Heart right ventricle (tissue), 16 donors: ENCODE data around the gene ATAD3A. TPM values are rescaled to one million over a fixed set of nuclear protein-coding genes. Genes with fewer than 3 reads are reported as not detected.

Experiments
- ATAC-seq, 8 donors: fragments of 200-7000 bp; cut with Tn5 transposase; one replicate each; pipeline ENCODE4 v1.9.1; 2020; ENCODE audit warnings: mild to moderate bottlenecking in 8 of 8, moderate library complexity in 8 of 8, moderate number of reproducible peaks in 1 of 8
- DNase-seq, 2 donors: peaks; one replicate each; pipeline ENCODE4 v3.0.0-alpha.2; 2020
- H3K27ac ChIP-seq, 10 donors: fragments of 200-600 bp; sonication (generic) in 2 of 10; one replicate each; pipeline versions ENCODE4 v1.5.0 to v1.8.0; 2020 to 2022; ENCODE audit warnings: mild to moderate bottlenecking in 3 of 10
- H3K27me3 ChIP-seq, 7 donors: fragments of 200-600 bp; one replicate each; pipeline ENCODE4 v1.8.0; 2021 to 2022; ENCODE audit warnings: mild to moderate bottlenecking in 2 of 7
- H3K36me3 ChIP-seq, 9 donors: fragments of 200-600 bp; sonication (generic) in 1 of 9; one replicate each; pipeline versions ENCODE4 v1.5.0 to v1.8.0; 2020 to 2022; ENCODE audit warnings: mild to moderate bottlenecking in 2 of 9
- H3K4me1 ChIP-seq, 9 donors: fragments of 200-600 bp; sonication (generic) in 1 of 9; one replicate each; pipeline versions ENCODE4 v1.5.0 to v1.8.0; 2020 to 2022; ENCODE audit warnings: mild to moderate bottlenecking in 4 of 9
- H3K4me3 ChIP-seq, 10 donors: fragments of 200-600 bp; sonication (generic) in 2 of 10; one replicate each; pipeline versions ENCODE4 v1.5.0 to v1.8.0; 2020 to 2022; ENCODE audit warnings: mild to moderate bottlenecking in 7 of 10, moderate library complexity in 2 of 10
- H3K9me3 ChIP-seq, 11 donors: fragments of 200-600 bp in 10 of 11; sonication (generic) in 2 of 11; one replicate each; pipeline versions ENCODE4 v1.5.0 to v1.8.0; 2013 to 2022; ENCODE audit warnings: mild to moderate bottlenecking in 2 of 11, control low read depth in 1 of 11, moderate library complexity in 1 of 11
- WGBS, 2 donors: extraction: QIAGEN DNeasy Blood & Tissue Kit; methylation state at CpG; one replicate each; pipeline ENCODE4 v1.1.7; 2013; ENCODE audit warnings: inconsistent platforms in 1 of 2; 5-methylcytosine and 5-hydroxymethylcytosine counted together
- intact Hi-C, 10 donors: fragments of 100-400 bp; cut with DNase I; formaldehyde crosslinking; loops; one replicate each; pipeline versions ENCODE4 v1.11.1 to v1.14.2; 2022
- polyA plus RNA-seq, 2 donors: library from polyadenylated mRNA; stranded (reverse); fragments of 200-250 nt; gene quantifications; one replicate each; pipeline ENCODE4 v1.2.3, GENCODE V29; 2013
- total RNA-seq, 10 donors: library from RNA; stranded (reverse); fragmentation: NEBNext Ultra II Directional in 3 of 10; extraction: Animal tissue kit (Norgen Biotek cat#: 25700) in 3 of 10; gene quantifications; one replicate each; pipeline versions ENCODE4 v1.2.1 to v1.2.4, GENCODE V29; 2021 to 2023
- TF ChIP-seq, protein P1 (sequence below), 9 donors: fragments of 200-600 bp; sonication (generic) in 2 of 9; IDR thresholded peaks; one replicate each; pipeline versions ENCODE4 v1.5.0 to v1.8.0; 2021 to 2022; ENCODE audit warnings: antibody characterized with exemption in 9 of 9, mild to moderate bottlenecking in 5 of 9, moderate library complexity in 1 of 9
- donor health status: Arrhythmogenic right ventricular cardiomyopathy.
- donor health status: ischemic (EF 13 %, LVEDD 7.1; RV severe dilation, severe dysfunction).
- donor health status: healthy with polysubstance abuse.
- donor health status: DM: no; HTN: yes; CAD: no.
- donor health status: DM: no; HTN: no; CAD: no.
- donor health status: ischemic (EF 25% LVEDD 6.9; RV normal size, moderate dysfunction).
- donor health status: ischemic (EF 25% LVEDD 5.7; RV mildly dilated, moderate dysfunction).
- donor health status: healthy.
- donor health status: DM: yes; HTN: yes; CAD: no.
- donor health status: Ischemic cardiomyopathy.
- donor health status: ischemic (EF 35%, LVEDD 5.7; RV mildly dilated, moderate dysfunction).
- donor health status: nonischemic (EF 11% LVEDD 7.7; RV severe dilation, severe dysfunction).
- donor health status: DM: yes; HTN: yes; CAD: no.
- donor health status: PGD.
- donor health status: ischemic (EF 29% LVEDD 5.4; RV normal size, mild dysfunction).
- donor health status: nonischemic (EF 23%, LVEDD 6.1; RV moderate dilation, normal function).

ATAD3A gene
- total and polyA plus RNA-seq, 12 donors = 13.2 to 39.4 (median 16.0) TPM

DNA sequence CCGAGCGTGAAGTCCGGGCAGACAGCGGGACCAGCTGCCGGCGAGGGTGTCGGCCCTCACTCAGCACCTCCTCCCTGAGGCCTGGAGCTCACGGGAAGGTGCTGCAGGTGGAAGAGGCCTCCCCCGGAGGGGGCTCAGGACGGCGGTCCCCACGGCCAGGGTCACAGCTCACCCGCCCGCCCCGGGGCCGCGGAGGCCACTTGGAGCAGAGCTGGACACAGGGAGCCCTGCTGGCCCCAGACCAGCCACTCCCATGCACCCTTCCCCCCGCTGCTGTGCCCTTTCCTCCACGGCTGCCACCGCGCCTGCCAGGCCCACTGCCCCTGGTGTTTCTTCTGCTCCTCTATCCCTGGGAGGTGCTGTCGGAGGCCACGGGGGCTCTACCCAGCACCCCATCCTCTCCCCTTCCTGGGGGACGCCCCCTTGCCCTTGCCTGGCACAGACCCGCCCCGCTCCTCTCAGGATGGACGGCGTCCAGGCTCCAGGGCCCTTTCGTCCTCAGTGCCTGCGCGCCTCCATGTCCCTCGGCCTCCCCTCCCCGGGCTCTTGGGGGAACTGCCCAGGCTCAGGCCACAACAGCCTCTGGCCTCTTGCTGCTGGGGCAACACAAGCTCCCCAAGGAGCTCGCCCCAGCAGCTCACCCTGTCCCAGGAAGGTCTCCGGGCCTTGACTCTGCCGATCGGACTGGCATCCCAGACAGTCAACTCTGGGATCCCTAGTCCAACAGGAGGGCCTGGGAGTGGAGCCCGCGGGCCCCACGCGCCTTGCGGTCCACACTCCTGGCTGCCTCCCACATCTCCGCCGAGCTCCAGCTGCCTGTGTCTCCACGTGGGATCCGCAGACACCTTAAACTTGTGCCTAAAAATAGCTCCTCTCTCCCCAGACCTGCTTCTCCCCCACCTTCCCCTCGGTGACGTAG lies 24.3 kb downstream of the ATAD3A start:
- Histone ChIP-seq H3K27ac (peak overlapping the region in 1 of 10 donors; percentile 16), H3K4me1 (peaks cover 0 to 26% (median 16%) of the 10 kb centered on the region in 9 donors), H3K36me3 (peaks cover 0 to 10% (median under 1%) of the 10 kb centered on the region in 9 donors), H3K27me3 (peaks cover 0 to 14% (median 0%) of the 10 kb centered on the region in 7 donors), H3K9me3 (peaks cover 0 to 13% (median 5%) of the 10 kb centered on the region in 11 donors), H3K4me3 (no peak overlapping the region)
- intact Hi-C loops = no loop called here
- 79 to 82% methylated on average over 48 of the region's 48 CpGs for WGBS, 2 donors
- ATAC-seq = no peak
- TF ChIP-seq, protein P1, sequence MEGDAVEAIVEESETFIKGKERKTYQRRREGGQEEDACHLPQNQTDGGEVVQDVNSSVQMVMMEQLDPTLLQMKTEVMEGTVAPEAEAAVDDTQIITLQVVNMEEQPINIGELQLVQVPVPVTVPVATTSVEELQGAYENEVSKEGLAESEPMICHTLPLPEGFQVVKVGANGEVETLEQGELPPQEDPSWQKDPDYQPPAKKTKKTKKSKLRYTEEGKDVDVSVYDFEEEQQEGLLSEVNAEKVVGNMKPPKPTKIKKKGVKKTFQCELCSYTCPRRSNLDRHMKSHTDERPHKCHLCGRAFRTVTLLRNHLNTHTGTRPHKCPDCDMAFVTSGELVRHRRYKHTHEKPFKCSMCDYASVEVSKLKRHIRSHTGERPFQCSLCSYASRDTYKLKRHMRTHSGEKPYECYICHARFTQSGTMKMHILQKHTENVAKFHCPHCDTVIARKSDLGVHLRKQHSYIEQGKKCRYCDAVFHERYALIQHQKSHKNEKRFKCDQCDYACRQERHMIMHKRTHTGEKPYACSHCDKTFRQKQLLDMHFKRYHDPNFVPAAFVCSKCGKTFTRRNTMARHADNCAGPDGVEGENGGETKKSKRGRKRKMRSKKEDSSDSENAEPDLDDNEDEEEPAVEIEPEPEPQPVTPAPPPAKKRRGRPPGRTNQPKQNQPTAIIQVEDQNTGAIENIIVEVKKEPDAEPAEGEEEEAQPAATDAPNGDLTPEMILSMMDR (IDR thresholded peaks at IDR 0.05) = no peak
- DNase-seq = no peak

DNA sequence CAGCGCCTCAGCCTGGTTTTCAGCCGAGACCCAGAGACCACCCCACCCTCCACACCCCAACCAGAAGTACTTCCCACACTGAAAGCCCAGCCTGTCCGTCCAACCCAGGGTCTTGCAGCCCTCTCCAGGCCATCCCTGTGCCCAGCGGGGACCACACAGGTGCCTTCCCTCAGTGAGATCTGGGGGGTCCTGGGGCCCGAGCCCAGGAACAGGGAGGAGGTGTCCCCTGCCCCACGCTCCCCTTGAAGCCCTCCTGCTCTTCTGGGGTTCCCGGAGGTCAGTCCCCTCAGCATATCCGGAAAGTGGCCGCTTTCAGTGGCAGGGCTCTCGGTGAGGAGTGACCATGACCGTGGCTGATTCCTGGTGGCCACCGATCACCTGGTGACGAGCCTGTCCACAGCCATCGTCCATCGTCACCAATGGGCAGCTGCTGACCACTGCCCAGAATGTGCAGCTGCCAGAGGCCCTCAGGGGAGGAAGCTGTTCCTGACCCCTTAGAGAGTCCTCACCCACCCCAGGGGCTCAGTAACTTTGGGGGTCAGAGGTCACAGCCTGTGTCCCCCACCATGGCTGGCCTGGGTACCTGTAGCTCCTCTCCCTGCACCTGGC lies 25.1 kb downstream of the ATAD3A start:
- H3K27ac ChIP-seq = no peak overlapping the region
- H3K4me1 ChIP-seq = peaks cover 0 to 29% (median 18%) of the 10 kb centered on the region in 9 donors
- intact Hi-C loops = no loop called here
- peaks cover 0 to 15% (median 0%) of the 10 kb centered on the region in 7 donors for H3K27me3 ChIP-seq
- no peak overlapping the region for H3K4me3 ChIP-seq
- peaks cover 0 to 5% (median under 1%) of the 10 kb centered on the region in 11 donors for H3K9me3 ChIP-seq
- DNase-seq = no peak
- ATAC-seq = no peak
- peaks cover 0 to 18% (median 4%) of the 10 kb centered on the region in 9 donors for H3K36me3 ChIP-seq
- 92 to 96% methylated on average over 15 of the region's 15 CpGs for WGBS, 2 donors
- TF ChIP-seq, protein P1 (IDR thresholded peaks at IDR 0.05) = no peak

DNA sequence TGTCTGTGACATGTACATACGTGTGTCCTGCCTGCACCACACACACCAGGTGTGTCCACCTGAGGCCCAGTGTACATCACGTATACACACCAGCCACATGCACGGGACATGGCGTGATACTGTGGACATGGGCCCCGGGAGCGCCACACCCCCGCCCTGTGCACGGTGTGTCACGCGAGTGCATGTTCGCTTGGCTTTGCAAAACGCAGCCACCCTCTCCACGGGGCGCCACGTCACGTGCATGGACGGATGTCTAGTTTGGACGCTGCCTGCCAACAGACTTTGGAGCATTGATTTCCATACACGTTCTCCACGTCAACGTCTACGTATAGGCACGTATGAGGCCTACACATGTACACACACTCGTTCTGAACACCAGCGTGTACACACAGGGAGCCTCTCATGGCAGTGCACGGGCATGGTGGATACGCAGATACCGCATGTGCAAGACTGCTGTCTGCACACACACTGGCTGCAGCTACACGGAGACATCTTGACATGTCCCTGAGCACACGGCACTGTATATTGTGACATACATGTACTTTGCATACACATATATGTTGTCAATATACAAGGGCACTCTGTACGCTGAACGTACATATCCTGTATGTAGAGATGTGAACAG lies 25.8 kb downstream of the ATAD3A start:
- 94 to 95% methylated on average over 32 of the region's 32 CpGs for WGBS, 2 donors
- Histone ChIP-seq H3K4me1 (peaks cover 0 to 36% (median 19%) of the 10 kb centered on the region in 9 donors), H3K27me3 (peaks cover 0 to 15% (median 0%) of the 10 kb centered on the region in 7 donors), H3K36me3 (peaks cover 0 to 22% (median 4%) of the 10 kb centered on the region in 9 donors), H3K27ac (no peak overlapping the region), H3K9me3 (no peaks in the 10 kb centered on the region), H3K4me3 (no peak overlapping the region)
- ATAC-seq (no peak), DNase-seq (no peak)
- intact Hi-C loops = no loop called here
- TF ChIP-seq, protein P1 (IDR thresholded peaks at IDR 0.05) = no peak

DNA sequence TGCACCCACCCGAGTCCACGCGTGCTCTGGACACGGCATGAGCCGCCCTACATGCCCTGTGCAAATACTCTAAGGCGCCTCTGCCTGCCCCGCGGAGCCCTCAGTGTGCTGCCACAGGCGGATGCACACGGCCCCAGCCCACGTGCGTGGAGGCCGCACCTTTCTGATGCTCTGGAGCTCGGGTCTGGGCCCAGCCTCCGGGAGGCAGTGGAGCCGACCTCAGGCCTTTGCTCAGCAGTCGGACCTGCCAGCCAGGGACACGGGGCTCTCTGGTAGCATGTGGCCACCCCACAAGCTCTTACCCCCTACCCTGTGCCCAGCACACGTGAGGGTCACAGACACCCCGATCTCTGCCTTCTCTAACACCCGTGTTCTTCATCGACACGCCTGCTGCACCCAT lies 26.4 kb downstream of the ATAD3A start:
- Histone ChIP-seq H3K36me3 (peaks cover 0 to 26% (median 4%) of the 10 kb centered on the region in 9 donors), H3K27ac (no peak overlapping the region), H3K27me3 (peaks cover 0 to 15% (median 0%) of the 10 kb centered on the region in 7 donors), H3K4me1 (peaks cover 3 to 38% (median 24%) of the 10 kb centered on the region in 9 donors), H3K9me3 (no peaks in the 10 kb centered on the region), H3K4me3 (no peak overlapping the region)
- 95% methylated on average over 23 of the region's 23 CpGs for WGBS, 2 donors
- DNase-seq (no peak), ATAC-seq (no peak)
- TF ChIP-seq, protein P1 (IDR thresholded peaks at IDR 0.05) = no peak
- intact Hi-C loops = no loop called here
